ENCODE results near the gene SLAIN2.

GRCh38 chr4:48361012-48361400, 19.7 kb downstream of the SLAIN2 start:
- TF ChIP-seq POLR2A (IDR thresholded peaks at IDR 0.05) (no peak), POLR2AphosphoS5 (IDR thresholded peaks at IDR 0.05) (no peak)
